IPS-18c (cell line): ENCODE data around the gene GPR12.

Source experiments
- H3K4me3 ChIP-seq: 2 replicates; pipeline ENCODE4 v1.7.0; 2013; ENCODE audit warnings: low read depth, mild to moderate bottlenecking, low read length, moderate library complexity; ENCODE audit not compliant: insufficient read depth
- H3K9me3 ChIP-seq: one replicate; pipeline ENCODE4 v1.6.1; 2013; ENCODE audit warnings: mild to moderate bottlenecking, low read length, moderate library complexity; ENCODE audit not compliant: control insufficient read depth, insufficient read depth

Gene GPR12

GRCh38 chr13:26716984-26717383, 43.6 kb downstream of the GPR12 start:
- Histone ChIP-seq H3K4me3 (no peak overlapping the region), H3K9me3 (no peaks in the 10 kb centered on the region)

- H3K9me3 ChIP-seq = no peaks in the 10 kb centered on the region
- H3K4me3 ChIP-seq = no peak overlapping the region
Measured at GRCh38 chr13:26713341-26713740, 47.2 kb downstream of the GPR12 start.

GRCh38 chr13:26711211-26711610, 49.4 kb downstream of the GPR12 start:
- H3K4me3 ChIP-seq = no peak overlapping the region
- no peaks in the 10 kb centered on the region for H3K9me3 ChIP-seq

GRCh38 chr13:26710166-26710565, 50.4 kb downstream of the GPR12 start:
- H3K4me3 ChIP-seq = no peak overlapping the region
- no peaks in the 10 kb centered on the region for H3K9me3 ChIP-seq

- H3K4me3 ChIP-seq = no peak overlapping the region
Measured at GRCh38 chr13:26709461-26709860, 51.1 kb downstream of the GPR12 start.

GRCh38 chr13:26708007-26708297, 52.6 kb downstream of the GPR12 start:
- H3K9me3 ChIP-seq = no peaks in the 10 kb centered on the region

More at GRCh38 chr13:26709461-26709860, 51.1 kb downstream of the GPR12 start:
- H3K9me3 ChIP-seq = no peaks in the 10 kb centered on the region

GRCh38 chr13:26707122-26708006, 53.2 kb downstream of the GPR12 start:
- H3K9me3 ChIP-seq = no peaks in the 10 kb centered on the region
- H3K4me3 ChIP-seq = no peak overlapping the region

More at GRCh38 chr13:26708007-26708297, 52.6 kb downstream of the GPR12 start:
- H3K4me3 ChIP-seq = no peak overlapping the region

- H3K4me3 ChIP-seq = no peak overlapping the region
- H3K9me3 ChIP-seq = no peaks in the 10 kb centered on the region
Measured at GRCh38 chr13:26706381-26706780, 54.2 kb downstream of the GPR12 start.

- no peaks in the 10 kb centered on the region for H3K9me3 ChIP-seq
- no peak overlapping the region for H3K4me3 ChIP-seq
Measured at GRCh38 chr13:26705536-26705935, 55.0 kb downstream of the GPR12 start.
